HepG2 (cell line): ENCODE measurements around the gene SLC5A6. TPM values are rescaled to one million over a fixed set of nuclear protein-coding genes. Genes with fewer than 3 reads are reported as not detected.

Experiments
- ATM ChIP-seq: fragments of 450-650 bp; IDR thresholded peaks from 2 replicates; pipeline ENCODE4 v1.7.1; 2017; ENCODE audit warnings: mild to moderate bottlenecking, borderline replicate concordance
- IRF2 ChIP-seq: IDR thresholded peaks from 2 replicates; pipeline ENCODE4 v1.6.1; 2018; ENCODE audit warnings: missing genetic modification reagents, missing compliant biosample characterization
- MZF1 ChIP-seq: sonication (generic); formaldehyde crosslinking; IDR thresholded peaks from 2 replicates; pipeline ENCODE4 v1.8.1; 2023; ENCODE audit warnings: mild to moderate bottlenecking, missing genetic modification reagents, borderline replicate concordance
- TEAD3 ChIP-seq: optimal IDR thresholded peaks from 2 replicates; pipeline ENCODE3; 2016; ENCODE audit warnings: borderline replicate concordance
- TOE1 ChIP-seq: sonication (generic); formaldehyde crosslinking; IDR thresholded peaks from 2 replicates; pipeline ENCODE4 v1.4.0; 2020; ENCODE audit warnings: mild to moderate bottlenecking, missing genetic modification reagents
- ZNF3 ChIP-seq: IDR thresholded peaks from 2 replicates; pipeline ENCODE4 v1.7.0; 2017; ENCODE audit warnings: inconsistent platforms
- polyA plus RNA-seq, 8 experiments: library from polyadenylated mRNA; depleted of rRNA in 3 of 8; stranded (reverse) in 7 of 8; unstranded in 1 of 8; fragments of >200 nt; fragmentation: Illumina TruSeq in 4 of 8; extraction: Trizol in 4 of 8; gene quantifications; 2 replicates each; pipeline versions ENCODE4 v1.2.1 to v1.2.3, GENCODE V29; 2011 to 2016; ENCODE audit warnings: low read depth in 4 of 8, missing spikeins in 1 of 8, mixed read lengths in 1 of 8; ENCODE audit not compliant: insufficient read depth in 1 of 8
- total RNA-seq, 5 experiments: library from RNA; depleted of rRNA; stranded (reverse); fragments of >200 nt; fragmentation: Illumina TruSeq; extraction: Trizol; gene quantifications; 2 replicates each; pipeline ENCODE4 v1.2.3, GENCODE V29; 2016; ENCODE audit warnings: low read depth in 1 of 5
- TF ChIP-seq, protein P1 (sequence below): IDR thresholded peaks from 2 replicates; pipeline ENCODE4 v1.6.1; 2016; ENCODE audit warnings: low read depth, missing genetic modification reagents, missing compliant biosample characterization
- TF ChIP-seq, protein P2 (sequence below): sonication (generic); formaldehyde crosslinking; IDR thresholded peaks from 2 replicates; pipeline ENCODE4 v1.4.0; 2020; ENCODE audit warnings: mild to moderate bottlenecking, missing genetic modification reagents
- TF ChIP-seq, protein P3 (sequence below): sonication (generic); formaldehyde crosslinking; IDR thresholded peaks from 2 replicates; pipeline ENCODE4 v1.4.0; 2020; ENCODE audit warnings: mild to moderate bottlenecking, missing genetic modification reagents
- TF ChIP-seq, protein P4 (sequence below): fragments of 450-650 bp; IDR thresholded peaks from 2 replicates; pipeline ENCODE4 v1.6.1; 2016
- TF ChIP-seq, protein P5 (sequence below), 2 experiments: fragments of 450-650 bp in 1 of 2; sonication (generic) in 1 of 2; formaldehyde crosslinking; IDR thresholded peaks; 2 replicates each; pipeline versions ENCODE4 v1.5.0 to v1.8.0; 2020 to 2022; ENCODE audit warnings: mild to moderate bottlenecking in 1 of 2, missing genetic modification reagents in 1 of 2
- TF ChIP-seq, protein P6 (sequence below): sonication (generic); formaldehyde crosslinking; conservative IDR thresholded peaks from 2 replicates; pipeline ENCODE4 v1.4.0; 2020; ENCODE audit warnings: mild to moderate bottlenecking, missing genetic modification reagents, moderate library complexity

SLC5A6 gene
- total and polyA plus RNA-seq, 2 of the 13 experiments (the other 11 are each of a cell fraction or from before 2014, with no cell fraction given): 135 to 417 TPM

DNA sequence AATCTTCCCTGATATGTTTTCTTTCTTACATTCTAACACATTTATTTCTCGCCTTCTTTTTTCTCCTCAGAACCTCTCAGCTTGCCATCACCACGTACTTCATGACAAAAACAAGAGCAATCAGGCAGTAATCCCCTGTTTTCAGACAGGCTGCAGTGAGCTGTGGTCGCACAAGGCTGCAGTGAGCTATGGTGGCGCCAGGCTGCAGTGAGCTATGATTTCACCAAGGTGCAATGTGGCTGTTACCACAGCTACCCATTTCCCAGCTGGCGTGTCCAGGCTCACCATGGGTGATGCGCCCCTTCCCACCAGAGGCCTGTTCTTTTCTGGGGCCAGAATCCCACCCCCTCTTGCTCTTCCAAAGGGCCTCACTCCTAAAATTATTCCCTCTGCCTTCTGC, 37.4 kb downstream of the SLC5A6 start (continued):
- TF ChIP-seq, protein P1, sequence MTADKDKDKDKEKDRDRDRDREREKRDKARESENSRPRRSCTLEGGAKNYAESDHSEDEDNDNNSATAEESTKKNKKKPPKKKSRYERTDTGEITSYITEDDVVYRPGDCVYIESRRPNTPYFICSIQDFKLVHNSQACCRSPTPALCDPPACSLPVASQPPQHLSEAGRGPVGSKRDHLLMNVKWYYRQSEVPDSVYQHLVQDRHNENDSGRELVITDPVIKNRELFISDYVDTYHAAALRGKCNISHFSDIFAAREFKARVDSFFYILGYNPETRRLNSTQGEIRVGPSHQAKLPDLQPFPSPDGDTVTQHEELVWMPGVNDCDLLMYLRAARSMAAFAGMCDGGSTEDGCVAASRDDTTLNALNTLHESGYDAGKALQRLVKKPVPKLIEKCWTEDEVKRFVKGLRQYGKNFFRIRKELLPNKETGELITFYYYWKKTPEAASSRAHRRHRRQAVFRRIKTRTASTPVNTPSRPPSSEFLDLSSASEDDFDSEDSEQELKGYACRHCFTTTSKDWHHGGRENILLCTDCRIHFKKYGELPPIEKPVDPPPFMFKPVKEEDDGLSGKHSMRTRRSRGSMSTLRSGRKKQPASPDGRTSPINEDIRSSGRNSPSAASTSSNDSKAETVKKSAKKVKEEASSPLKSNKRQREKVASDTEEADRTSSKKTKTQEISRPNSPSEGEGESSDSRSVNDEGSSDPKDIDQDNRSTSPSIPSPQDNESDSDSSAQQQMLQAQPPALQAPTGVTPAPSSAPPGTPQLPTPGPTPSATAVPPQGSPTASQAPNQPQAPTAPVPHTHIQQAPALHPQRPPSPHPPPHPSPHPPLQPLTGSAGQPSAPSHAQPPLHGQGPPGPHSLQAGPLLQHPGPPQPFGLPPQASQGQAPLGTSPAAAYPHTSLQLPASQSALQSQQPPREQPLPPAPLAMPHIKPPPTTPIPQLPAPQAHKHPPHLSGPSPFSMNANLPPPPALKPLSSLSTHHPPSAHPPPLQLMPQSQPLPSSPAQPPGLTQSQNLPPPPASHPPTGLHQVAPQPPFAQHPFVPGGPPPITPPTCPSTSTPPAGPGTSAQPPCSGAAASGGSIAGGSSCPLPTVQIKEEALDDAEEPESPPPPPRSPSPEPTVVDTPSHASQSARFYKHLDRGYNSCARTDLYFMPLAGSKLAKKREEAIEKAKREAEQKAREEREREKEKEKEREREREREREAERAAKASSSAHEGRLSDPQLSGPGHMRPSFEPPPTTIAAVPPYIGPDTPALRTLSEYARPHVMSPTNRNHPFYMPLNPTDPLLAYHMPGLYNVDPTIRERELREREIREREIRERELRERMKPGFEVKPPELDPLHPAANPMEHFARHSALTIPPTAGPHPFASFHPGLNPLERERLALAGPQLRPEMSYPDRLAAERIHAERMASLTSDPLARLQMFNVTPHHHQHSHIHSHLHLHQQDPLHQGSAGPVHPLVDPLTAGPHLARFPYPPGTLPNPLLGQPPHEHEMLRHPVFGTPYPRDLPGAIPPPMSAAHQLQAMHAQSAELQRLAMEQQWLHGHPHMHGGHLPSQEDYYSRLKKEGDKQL (CRISPR knock-in tag): no peak
- TF ChIP-seq TOE1 (CRISPR knock-in tag): no peak
- TF ChIP-seq, protein P2, sequence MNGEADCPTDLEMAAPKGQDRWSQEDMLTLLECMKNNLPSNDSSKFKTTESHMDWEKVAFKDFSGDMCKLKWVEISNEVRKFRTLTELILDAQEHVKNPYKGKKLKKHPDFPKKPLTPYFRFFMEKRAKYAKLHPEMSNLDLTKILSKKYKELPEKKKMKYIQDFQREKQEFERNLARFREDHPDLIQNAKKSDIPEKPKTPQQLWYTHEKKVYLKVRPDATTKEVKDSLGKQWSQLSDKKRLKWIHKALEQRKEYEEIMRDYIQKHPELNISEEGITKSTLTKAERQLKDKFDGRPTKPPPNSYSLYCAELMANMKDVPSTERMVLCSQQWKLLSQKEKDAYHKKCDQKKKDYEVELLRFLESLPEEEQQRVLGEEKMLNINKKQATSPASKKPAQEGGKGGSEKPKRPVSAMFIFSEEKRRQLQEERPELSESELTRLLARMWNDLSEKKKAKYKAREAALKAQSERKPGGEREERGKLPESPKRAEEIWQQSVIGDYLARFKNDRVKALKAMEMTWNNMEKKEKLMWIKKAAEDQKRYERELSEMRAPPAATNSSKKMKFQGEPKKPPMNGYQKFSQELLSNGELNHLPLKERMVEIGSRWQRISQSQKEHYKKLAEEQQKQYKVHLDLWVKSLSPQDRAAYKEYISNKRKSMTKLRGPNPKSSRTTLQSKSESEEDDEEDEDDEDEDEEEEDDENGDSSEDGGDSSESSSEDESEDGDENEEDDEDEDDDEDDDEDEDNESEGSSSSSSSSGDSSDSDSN (CRISPR knock-in tag): 0 out of 2 replicates have a peak, but pooled peaks have one; percentile 42
- TF ChIP-seq ATM: no peak
- TF ChIP-seq, protein P3, sequence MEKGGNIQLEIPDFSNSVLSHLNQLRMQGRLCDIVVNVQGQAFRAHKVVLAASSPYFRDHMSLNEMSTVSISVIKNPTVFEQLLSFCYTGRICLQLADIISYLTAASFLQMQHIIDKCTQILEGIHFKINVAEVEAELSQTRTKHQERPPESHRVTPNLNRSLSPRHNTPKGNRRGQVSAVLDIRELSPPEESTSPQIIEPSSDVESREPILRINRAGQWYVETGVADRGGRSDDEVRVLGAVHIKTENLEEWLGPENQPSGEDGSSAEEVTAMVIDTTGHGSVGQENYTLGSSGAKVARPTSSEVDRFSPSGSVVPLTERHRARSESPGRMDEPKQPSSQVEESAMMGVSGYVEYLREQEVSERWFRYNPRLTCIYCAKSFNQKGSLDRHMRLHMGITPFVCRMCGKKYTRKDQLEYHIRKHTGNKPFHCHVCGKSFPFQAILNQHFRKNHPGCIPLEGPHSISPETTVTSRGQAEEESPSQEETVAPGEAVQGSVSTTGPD: 0 out of 2 replicates have a peak, but pooled peaks have one; percentile 45
- TF ChIP-seq, protein P4, sequence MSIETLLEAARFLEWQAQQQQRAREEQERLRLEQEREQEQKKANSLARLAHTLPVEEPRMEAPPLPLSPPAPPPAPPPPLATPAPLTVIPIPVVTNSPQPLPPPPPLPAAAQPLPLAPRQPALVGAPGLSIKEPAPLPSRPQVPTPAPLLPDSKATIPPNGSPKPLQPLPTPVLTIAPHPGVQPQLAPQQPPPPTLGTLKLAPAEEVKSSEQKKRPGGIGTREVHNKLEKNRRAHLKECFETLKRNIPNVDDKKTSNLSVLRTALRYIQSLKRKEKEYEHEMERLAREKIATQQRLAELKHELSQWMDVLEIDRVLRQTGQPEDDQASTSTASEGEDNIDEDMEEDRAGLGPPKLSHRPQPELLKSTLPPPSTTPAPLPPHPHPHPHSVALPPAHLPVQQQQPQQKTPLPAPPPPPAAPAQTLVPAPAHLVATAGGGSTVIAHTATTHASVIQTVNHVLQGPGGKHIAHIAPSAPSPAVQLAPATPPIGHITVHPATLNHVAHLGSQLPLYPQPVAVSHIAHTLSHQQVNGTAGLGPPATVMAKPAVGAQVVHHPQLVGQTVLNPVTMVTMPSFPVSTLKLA: no peak
- TF ChIP-seq TEAD3 (CRISPR knock-in tag): peak; percentile 25
- TF ChIP-seq MZF1 (CRISPR knock-in tag): no peak
- TF ChIP-seq IRF2: no peak
- 0 out of 2 replicates have a peak, but pooled peaks have one; percentile 40 for TF ChIP-seq ZNF3 (CRISPR knock-in tag)
- TF ChIP-seq, protein P5, sequence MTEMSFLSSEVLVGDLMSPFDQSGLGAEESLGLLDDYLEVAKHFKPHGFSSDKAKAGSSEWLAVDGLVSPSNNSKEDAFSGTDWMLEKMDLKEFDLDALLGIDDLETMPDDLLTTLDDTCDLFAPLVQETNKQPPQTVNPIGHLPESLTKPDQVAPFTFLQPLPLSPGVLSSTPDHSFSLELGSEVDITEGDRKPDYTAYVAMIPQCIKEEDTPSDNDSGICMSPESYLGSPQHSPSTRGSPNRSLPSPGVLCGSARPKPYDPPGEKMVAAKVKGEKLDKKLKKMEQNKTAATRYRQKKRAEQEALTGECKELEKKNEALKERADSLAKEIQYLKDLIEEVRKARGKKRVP (CRISPR knock-in tag; IDR thresholded peaks at IDR 0.05): 0 out of 4 replicates have a peak, but pooled peaks of 1 of the 2 experiments have one; percentile 15
- TF ChIP-seq, protein P6, sequence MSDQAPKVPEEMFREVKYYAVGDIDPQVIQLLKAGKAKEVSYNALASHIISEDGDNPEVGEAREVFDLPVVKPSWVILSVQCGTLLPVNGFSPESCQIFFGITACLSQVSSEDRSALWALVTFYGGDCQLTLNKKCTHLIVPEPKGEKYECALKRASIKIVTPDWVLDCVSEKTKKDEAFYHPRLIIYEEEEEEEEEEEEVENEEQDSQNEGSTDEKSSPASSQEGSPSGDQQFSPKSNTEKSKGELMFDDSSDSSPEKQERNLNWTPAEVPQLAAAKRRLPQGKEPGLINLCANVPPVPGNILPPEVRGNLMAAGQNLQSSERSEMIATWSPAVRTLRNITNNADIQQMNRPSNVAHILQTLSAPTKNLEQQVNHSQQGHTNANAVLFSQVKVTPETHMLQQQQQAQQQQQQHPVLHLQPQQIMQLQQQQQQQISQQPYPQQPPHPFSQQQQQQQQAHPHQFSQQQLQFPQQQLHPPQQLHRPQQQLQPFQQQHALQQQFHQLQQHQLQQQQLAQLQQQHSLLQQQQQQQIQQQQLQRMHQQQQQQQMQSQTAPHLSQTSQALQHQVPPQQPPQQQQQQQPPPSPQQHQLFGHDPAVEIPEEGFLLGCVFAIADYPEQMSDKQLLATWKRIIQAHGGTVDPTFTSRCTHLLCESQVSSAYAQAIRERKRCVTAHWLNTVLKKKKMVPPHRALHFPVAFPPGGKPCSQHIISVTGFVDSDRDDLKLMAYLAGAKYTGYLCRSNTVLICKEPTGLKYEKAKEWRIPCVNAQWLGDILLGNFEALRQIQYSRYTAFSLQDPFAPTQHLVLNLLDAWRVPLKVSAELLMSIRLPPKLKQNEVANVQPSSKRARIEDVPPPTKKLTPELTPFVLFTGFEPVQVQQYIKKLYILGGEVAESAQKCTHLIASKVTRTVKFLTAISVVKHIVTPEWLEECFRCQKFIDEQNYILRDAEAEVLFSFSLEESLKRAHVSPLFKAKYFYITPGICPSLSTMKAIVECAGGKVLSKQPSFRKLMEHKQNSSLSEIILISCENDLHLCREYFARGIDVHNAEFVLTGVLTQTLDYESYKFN: 0 out of 2 replicates have a peak, but pooled peaks have one; percentile 6
